Ishikawa (cell line): ENCODE measurements around the gene MEIS1.

ENCODE experiments used
- CEBPB ChIP-seq: IDR thresholded peaks from 2 replicates; pipeline ENCODE4 v1.6.1; 2012
- CREB1 ChIP-seq: IDR thresholded peaks from 2 replicates; pipeline ENCODE4 v1.6.1; 2012; ENCODE audit warnings: low read depth
- EGR1 ChIP-seq: IDR thresholded peaks from 2 replicates; pipeline ENCODE4 v1.6.1; 2012
- EP300 ChIP-seq: IDR thresholded peaks from 2 replicates; pipeline ENCODE4 v1.6.1; 2012; ENCODE audit warnings: borderline replicate concordance
- FOXM1 ChIP-seq: IDR thresholded peaks from 2 replicates; pipeline ENCODE4 v1.6.1; 2012; ENCODE audit warnings: low read depth, borderline replicate concordance
- MAX ChIP-seq: IDR thresholded peaks from 2 replicates; pipeline ENCODE4 v1.6.1; 2012
- RAD21 ChIP-seq: IDR thresholded peaks from 2 replicates; pipeline ENCODE4 v1.6.1; 2012; ENCODE audit warnings: low read depth
- TAF1 ChIP-seq: IDR thresholded peaks from 2 replicates; pipeline ENCODE4 v1.6.1; 2012; ENCODE audit warnings: low read depth, mild to moderate bottlenecking
- YY1 ChIP-seq: IDR thresholded peaks from 2 replicates; pipeline ENCODE4 v1.6.1; 2012; ENCODE audit warnings: low read depth
- TF ChIP-seq, protein P1 (sequence below): IDR thresholded peaks from 2 replicates; pipeline ENCODE4 v1.6.1; 2012; ENCODE audit warnings: low read depth, mild to moderate bottlenecking

- TF ChIP-seq CREB1 (no peak), EP300 (no peak), RAD21 (no peak), MAX (no peak), YY1 (no peak), TAF1 (no peak), FOXM1 (no peak), CEBPB (no peak), EGR1 (no peak)
- TF ChIP-seq, protein P1, sequence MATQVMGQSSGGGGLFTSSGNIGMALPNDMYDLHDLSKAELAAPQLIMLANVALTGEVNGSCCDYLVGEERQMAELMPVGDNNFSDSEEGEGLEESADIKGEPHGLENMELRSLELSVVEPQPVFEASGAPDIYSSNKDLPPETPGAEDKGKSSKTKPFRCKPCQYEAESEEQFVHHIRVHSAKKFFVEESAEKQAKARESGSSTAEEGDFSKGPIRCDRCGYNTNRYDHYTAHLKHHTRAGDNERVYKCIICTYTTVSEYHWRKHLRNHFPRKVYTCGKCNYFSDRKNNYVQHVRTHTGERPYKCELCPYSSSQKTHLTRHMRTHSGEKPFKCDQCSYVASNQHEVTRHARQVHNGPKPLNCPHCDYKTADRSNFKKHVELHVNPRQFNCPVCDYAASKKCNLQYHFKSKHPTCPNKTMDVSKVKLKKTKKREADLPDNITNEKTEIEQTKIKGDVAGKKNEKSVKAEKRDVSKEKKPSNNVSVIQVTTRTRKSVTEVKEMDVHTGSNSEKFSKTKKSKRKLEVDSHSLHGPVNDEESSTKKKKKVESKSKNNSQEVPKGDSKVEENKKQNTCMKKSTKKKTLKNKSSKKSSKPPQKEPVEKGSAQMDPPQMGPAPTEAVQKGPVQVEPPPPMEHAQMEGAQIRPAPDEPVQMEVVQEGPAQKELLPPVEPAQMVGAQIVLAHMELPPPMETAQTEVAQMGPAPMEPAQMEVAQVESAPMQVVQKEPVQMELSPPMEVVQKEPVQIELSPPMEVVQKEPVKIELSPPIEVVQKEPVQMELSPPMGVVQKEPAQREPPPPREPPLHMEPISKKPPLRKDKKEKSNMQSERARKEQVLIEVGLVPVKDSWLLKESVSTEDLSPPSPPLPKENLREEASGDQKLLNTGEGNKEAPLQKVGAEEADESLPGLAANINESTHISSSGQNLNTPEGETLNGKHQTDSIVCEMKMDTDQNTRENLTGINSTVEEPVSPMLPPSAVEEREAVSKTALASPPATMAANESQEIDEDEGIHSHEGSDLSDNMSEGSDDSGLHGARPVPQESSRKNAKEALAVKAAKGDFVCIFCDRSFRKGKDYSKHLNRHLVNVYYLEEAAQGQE = no peak
These were observed 62.7 kb downstream of the MEIS1 start for GRCh38 chr2:66497431-66498288.
